ENCODE results near the gene OR13C3. TPM values are rescaled to one million over a fixed set of nuclear protein-coding genes. Genes with fewer than 3 reads are reported as not detected.
"Not testable (repeated sequence)": the region's sequence is repeated elsewhere in the genome, so short reads cannot be mapped to it uniquely, and the experiment has no call there.

Gene OR13C3
- total RNA-seq: not detected

DNA sequence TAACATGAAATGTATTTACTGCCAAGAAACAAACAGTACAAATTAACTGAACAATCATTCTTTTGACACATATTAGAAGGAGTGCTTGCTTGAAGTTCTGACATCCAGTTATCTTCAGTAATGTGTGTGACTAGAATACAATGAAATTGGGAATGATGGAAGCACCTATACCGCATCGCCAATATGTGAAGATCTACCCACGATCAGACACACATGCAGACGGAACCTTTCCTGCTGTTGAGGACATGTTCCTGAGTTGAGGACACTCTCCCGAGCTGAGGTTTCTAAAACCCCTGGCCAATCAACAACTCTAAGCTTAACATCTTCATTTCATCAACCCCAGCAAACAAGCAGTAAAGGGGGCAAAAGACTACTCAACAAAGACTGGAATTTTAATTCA is at the start of gene OR13C3:
OR13C3 (minus strand) TSS at position 101 of the 400 bp plus-strand sequence. CDS start 133 bp downstream, outside the sequence.
- Mint-ChIP-seq H3K36me3 (ENCODE audit: low read depth) (no peaks in the 10 kb centered on the region), H3K4me1 (no peaks in the 10 kb centered on the region), H3K9me3 (no peaks in the 10 kb centered on the region), H3K27ac (no peak within 1 kb of the TSS), H3K27me3 (no peaks in the 10 kb centered on the region), H3K4me3 (no peak within 1 kb of the TSS)
- DNase-seq: no peak
- CTCF ChIA-PET: no interaction called here
- POLR2A ChIA-PET: no interaction called here

DNA sequence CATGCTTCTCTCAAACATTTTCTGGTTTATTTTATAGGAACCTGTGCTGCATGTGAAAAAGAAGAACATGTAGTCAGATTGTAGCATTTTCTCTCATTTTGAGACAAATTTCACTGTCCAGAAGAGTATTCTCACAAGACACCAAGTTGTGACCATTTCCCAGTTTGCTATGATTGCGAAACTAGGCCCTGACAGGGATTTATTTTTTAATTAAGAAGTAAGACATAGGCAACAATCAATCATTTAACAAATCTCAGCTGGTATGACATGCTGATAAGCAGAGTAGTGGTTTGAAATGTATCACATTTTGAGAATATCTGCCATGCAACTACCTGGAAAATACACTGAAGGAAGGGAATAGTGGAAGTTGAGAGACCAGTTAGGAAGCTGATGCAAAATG is 43.9 kb upstream of the OR13C3 start:
- POLR2A ChIA-PET: no interaction called here

DNA sequence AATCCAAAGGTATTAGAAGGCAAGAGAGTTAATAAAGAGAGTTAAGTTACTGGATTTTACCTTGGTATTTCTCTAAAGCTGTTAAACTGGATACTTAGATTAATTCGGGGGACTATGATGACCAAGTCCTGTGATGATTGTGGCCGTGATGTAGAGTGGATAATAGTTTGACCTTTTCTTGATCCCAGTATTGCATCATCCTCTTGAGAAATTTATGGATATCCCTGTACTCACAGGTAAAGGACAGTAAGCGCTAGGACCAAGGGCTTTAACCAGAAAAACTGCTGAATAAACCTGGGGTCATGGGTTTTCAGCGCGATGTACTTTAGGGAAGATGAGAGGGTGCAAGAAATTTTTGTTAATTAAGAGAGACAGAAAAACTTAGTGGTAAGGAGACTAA is 40.6 kb upstream of the OR13C3 start:
- POLR2A ChIA-PET: no interaction called here
- Mint-ChIP-seq H3K9me3 (peaks cover 3% of the 10 kb centered on the region), H3K4me1 (no peaks in the 10 kb centered on the region), H3K27me3 (no peaks in the 10 kb centered on the region), H3K36me3 (ENCODE audit: low read depth) (no peaks in the 10 kb centered on the region), H3K4me3 (no peak overlapping the region), H3K27ac (no peak overlapping the region)
- CTCF ChIA-PET: no interaction called here
- DNase-seq: no peak

More for the DNA sequence above, 43.9 kb upstream of the OR13C3 start:
- Mint-ChIP-seq H3K36me3 (ENCODE audit: low read depth) (no peaks in the 10 kb centered on the region), H3K4me1 (no peaks in the 10 kb centered on the region), H3K4me3 (no peak overlapping the region), H3K27me3 (no peaks in the 10 kb centered on the region), H3K27ac (no peak overlapping the region), H3K9me3 (no peaks in the 10 kb centered on the region)
- DNase-seq: no peak
- CTCF ChIA-PET: no interaction called here

DNA sequence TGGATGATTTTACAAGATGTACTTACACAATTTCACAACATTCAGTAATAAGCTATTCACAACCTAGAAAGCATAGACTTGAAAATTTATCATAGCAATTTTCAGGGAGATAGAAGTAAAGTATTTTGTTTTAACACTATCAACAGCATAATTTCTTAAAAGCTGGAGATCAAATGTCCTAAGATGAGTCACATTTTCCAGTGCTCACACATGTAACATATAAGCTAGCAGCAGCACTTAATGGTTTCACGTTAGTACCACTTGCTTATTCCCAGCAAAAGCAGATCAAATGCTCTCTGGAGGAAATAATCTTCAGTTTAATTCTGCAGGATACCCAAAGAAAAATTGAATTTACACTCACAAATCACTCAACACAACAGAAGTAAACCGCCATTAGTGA is 38.8 kb upstream of the OR13C3 start:
- no peak overlapping the region for H3K4me3 Mint-ChIP-seq
- H3K4me1 Mint-ChIP-seq: no peaks in the 10 kb centered on the region
- H3K27ac Mint-ChIP-seq: no peak overlapping the region
- H3K36me3 Mint-ChIP-seq (ENCODE audit: low read depth): no peaks in the 10 kb centered on the region
- ChIA-PET POLR2A (no interaction called here), CTCF (no interaction called here)
- no peak for DNase-seq
- H3K27me3 Mint-ChIP-seq: no peaks in the 10 kb centered on the region
- peaks cover 3% of the 10 kb centered on the region for H3K9me3 Mint-ChIP-seq

DNA sequence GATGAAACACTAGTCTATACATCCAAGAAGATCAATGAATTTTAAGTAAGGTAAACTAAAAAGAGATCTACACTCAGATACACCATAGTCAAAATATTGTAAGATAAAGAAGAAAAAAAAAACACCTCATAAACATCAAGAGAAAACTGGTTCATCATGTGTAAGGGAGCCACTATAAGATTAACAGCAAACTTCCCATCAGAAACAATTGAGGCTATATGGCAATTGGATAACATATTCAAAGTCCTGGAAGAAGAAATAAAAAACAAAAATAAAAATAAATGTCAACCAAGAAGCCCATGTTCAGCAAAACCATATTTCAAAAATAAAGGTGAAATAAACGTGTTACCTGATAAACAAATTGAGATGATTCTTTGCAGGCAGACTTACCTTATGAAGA is 36.0 kb upstream of the OR13C3 start:
- no peak for DNase-seq
- ChIA-PET POLR2A (no interaction called here), CTCF (no interaction called here)
- Mint-ChIP-seq H3K27me3 (no peaks in the 10 kb centered on the region), H3K4me3 (no peak overlapping the region), H3K4me1 (no peaks in the 10 kb centered on the region), H3K27ac (no peak overlapping the region), H3K9me3 (peaks cover 3% of the 10 kb centered on the region), H3K36me3 (ENCODE audit: low read depth) (no peaks in the 10 kb centered on the region)

DNA sequence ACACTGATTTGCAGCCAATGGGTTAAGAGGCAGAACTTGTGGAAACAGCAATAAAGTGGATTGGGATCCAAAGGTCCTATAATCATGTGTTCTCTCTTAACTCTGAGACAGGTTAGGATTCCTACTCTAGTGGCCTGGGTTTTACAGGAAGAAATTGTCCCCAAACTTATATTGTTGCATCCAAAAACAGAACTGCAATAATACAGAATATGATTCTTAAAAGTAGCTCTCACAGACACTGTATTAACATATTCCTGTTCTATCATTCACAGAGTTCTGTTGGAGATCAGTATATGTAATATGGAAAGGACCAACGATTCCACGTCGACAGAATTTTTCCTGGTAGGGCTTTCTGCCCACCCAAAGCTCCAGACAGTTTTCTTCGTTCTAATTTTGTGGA is 32.2 kb upstream of the OR13C3 start, which contains the start of gene OR13C8:
OR13C8 (plus strand) TSS at position 301 of the 400 bp plus-strand sequence; CDS start at position 301, 0 bp downstream.
- DNase-seq: no peak
- Mint-ChIP-seq H3K27ac (no peak within 1 kb of the TSS), H3K9me3 (peaks cover 3% of the 10 kb centered on the region), H3K27me3 (no peaks in the 10 kb centered on the region), H3K36me3 (ENCODE audit: low read depth) (no peaks in the 10 kb centered on the region), H3K4me1 (no peaks in the 10 kb centered on the region), H3K4me3 (no peak within 1 kb of the TSS)
- ChIA-PET CTCF (no interaction called here), POLR2A (no interaction called here)

DNA sequence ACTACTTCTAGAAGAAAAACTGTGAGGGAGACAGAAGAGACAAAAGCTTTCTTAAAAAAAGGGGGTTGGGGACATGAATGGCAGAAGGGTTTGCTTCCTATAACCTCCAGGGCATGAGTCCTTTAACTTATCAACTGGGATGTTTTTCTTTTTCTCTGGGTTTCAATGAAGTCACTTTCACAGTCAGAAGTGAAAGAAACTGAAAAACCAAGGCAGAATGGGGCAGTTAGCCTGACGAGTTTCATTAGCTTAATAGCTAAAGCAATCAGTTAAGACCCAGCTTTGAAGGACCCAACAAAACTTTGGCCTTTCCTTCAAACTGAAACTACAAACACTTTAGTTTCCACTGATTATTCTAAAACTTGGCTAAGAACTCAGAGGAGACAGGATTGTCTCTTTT is 27.7 kb upstream of the OR13C3 start:
- CTCF ChIA-PET: no interaction called here
- DNase-seq: no peak
- H3K4me3 Mint-ChIP-seq: no peak overlapping the region
- no peaks in the 10 kb centered on the region for H3K27me3 Mint-ChIP-seq
- no peaks in the 10 kb centered on the region for H3K36me3 Mint-ChIP-seq (ENCODE audit: low read depth)
- no peaks in the 10 kb centered on the region for H3K4me1 Mint-ChIP-seq
- H3K9me3 Mint-ChIP-seq: no peaks in the 10 kb centered on the region
- POLR2A ChIA-PET: no interaction called here
- H3K27ac Mint-ChIP-seq: no peak overlapping the region

DNA sequence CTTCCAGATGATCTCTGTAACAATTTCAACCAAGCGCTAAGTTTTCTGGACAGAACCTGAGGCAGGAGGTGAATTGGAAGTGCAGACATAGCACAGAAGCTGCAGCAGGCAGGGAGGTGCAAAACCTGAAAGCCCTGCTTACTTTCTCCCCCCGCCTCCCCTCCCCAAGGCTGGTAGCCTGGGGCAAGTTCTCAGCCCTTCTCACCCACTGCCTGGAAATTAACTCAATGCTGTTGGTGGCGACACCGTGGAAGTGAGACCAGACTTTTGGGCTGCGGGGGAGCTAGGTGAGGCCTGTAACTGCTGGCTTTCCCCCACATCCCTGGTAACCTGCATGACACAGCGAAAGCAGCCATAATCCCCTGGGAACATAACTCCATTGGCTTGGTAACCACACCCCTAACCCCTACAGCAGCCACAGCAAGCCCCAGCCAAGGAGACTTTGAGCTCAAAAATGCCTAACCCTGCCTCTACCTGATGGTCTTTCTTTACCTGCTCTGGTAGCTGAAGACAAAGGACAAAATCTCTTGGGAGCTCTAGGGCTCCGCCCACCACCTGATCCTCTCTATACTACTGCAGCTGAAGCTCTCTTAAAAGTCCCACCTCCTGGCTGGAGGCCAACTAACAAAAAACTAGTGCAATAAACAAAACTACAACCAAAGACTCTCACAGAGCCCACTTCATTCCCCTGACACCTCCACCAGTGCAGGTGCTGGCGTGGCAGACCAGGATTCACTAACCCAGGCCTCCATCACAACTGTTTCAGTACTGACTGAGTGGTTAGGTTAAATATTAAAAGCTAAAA is 20.4 kb upstream of the OR13C3 start:
- Mint-ChIP-seq H3K4me3 (no peak overlapping the region), H3K9me3 (peaks cover 11% of the 10 kb centered on the region), H3K27me3 (no peaks in the 10 kb centered on the region), H3K36me3 (ENCODE audit: low read depth) (no peaks in the 10 kb centered on the region), H3K27ac (no peak overlapping the region), H3K4me1 (no peaks in the 10 kb centered on the region)
- ChIA-PET POLR2A (interaction anchor here (0.7 kb wide), 1 partner anchor 464 kb away, joined by 3 read pairs; no protein-coding TSS in a partner anchor), CTCF (interaction anchor here (0.6 kb wide), 1 partner anchor 1504 kb away, joined by 3 read pairs; no protein-coding TSS in a partner anchor)
- DNase-seq: no peak

DNA sequence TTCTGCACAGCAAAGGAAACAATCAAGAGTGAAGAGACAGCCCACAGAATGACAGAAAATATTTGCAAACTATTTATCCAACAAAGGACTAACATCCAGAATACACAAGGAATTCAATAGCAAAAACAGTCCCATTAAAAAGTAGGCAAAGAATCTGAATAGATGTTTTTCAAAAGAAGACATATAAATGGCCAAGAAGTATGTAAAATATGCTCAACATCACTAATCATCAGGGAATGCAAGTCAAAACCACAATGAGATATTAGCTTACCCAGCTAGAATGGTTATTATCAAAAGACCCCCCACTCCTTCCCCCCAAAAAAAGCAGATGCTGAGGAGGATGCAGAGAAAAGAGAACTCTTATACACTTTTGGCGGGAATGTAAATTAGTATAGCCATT is 18.9 kb upstream of the OR13C3 start:
- H3K4me1 Mint-ChIP-seq: no peaks in the 10 kb centered on the region
- H3K36me3 Mint-ChIP-seq (ENCODE audit: low read depth): no peaks in the 10 kb centered on the region
- ChIA-PET CTCF (no interaction called here), POLR2A (no interaction called here)
- H3K4me3 Mint-ChIP-seq: no peak overlapping the region
- no peak for DNase-seq
- H3K27ac Mint-ChIP-seq: no peak overlapping the region
- peaks cover 11% of the 10 kb centered on the region for H3K9me3 Mint-ChIP-seq
- no peaks in the 10 kb centered on the region for H3K27me3 Mint-ChIP-seq

DNA sequence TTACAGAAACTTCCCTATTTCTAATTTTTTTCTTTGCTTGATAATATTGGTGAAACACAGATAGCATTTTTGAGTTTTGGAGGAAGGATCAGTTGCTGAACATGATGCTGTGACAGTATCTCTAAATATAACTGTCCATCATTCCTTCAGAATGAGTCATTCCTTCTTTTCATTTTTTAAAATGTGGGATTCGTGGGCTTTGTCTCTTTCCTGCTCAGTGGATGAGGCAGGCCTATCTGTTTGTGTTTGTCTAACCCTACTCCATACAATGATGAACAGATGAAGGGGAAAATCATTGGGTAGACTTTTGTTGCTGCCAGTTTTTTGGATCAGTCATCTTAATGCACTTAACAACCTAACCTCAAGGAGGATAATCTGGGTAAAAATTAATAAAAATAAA is 16.6 kb upstream of the OR13C3 start:
- POLR2A ChIA-PET: no interaction called here
- no peak overlapping the region for H3K27ac Mint-ChIP-seq
- H3K27me3 Mint-ChIP-seq: peaks cover 2% of the 10 kb centered on the region
- H3K9me3 Mint-ChIP-seq: peaks cover 10% of the 10 kb centered on the region
- DNase-seq: no peak
- H3K36me3 Mint-ChIP-seq (ENCODE audit: low read depth): no peaks in the 10 kb centered on the region
- CTCF ChIA-PET: no interaction called here
- no peaks in the 10 kb centered on the region for H3K4me1 Mint-ChIP-seq
- H3K4me3 Mint-ChIP-seq: no peak overlapping the region

DNA sequence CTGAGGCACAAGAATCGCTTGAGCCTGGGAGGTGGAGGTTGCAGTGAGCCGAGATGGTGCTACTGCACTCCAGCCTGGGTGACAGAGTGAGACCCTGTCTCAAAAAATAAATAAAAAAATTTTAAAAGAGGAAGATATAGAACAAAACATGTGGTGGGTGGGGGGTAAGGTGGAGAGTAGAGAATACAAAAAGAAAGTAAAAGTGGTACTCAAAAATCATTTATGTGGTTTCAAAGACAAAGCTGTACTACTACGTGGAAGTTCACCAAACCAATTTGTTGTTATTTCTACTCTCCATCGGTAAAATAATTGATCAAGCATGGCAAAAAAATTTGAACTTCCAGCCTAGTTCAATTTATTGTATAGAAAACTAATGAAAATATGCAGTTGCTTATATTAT is 8.0 kb upstream of the OR13C3 start:
- Mint-ChIP-seq H3K4me3 (no peak overlapping the region), H3K27ac (no peak overlapping the region), H3K9me3 (no peaks in the 10 kb centered on the region), H3K36me3 (ENCODE audit: low read depth) (no peaks in the 10 kb centered on the region), H3K27me3 (peaks cover 2% of the 10 kb centered on the region), H3K4me1 (no peaks in the 10 kb centered on the region)
- CTCF ChIA-PET: interaction anchor here (0.6 kb wide), 1 partner anchor 1878 kb away, joined by 3 read pairs; no protein-coding TSS in a partner anchor
- POLR2A ChIA-PET: no interaction called here
- DNase-seq: no peak

DNA sequence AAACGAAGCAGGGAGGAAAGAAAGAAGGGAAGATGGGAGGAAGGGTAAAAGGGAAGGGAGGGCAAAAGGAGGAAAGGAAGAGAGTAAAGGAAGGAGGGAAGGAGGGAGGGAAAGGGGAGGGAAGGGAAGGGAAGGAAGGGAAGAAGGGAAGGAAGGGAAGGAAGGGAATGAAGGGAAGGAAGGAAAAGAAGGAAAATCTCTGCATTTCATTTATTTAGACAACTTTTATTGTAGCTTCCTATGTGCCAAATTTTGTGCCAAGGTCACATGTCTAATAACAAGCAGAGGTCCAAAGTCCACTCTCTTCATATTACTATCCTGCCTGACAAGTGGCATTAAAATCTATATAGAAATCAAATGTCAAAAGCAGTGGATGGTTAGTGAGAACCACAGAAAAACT is 2.6 kb upstream of the OR13C3 start:
- Mint-ChIP-seq H3K27me3 (no peaks in the 10 kb centered on the region), H3K27ac (no peak overlapping the region), H3K4me1 (no peaks in the 10 kb centered on the region), H3K9me3 (no peaks in the 10 kb centered on the region), H3K4me3 (no peak overlapping the region), H3K36me3 (ENCODE audit: low read depth) (no peaks in the 10 kb centered on the region)
- POLR2A ChIA-PET: no interaction called here
- DNase-seq: no peak
- CTCF ChIA-PET: interaction anchor here (0.7 kb wide), 1 partner anchor 9 kb away, joined by 3 read pairs; no protein-coding TSS in a partner anchor

DNA sequence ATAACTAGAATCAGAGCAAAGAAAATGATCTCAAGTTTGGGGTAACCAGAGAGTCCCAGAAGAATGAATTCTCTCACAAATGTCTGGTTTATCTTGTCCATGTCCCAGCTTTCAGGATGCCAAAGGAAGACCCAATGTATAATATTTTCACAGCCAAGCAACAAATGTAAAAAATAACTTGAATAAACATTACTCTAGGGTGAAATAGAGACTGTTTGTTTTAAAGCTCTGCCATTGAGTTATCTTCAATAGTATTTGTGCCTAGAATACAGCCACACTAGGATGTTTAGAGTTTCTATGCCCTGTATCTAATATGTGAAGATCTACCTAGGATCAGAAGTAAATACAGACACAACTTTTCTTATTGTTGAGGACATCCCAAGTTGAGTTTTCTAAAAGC is 9.5 kb downstream of the OR13C3 start, which contains the start of gene OR13C4:
OR13C4 (minus strand) TSS at position 101 of the 400 bp plus-strand sequence; CDS start at position 101, 0 bp downstream.
- H3K9me3 Mint-ChIP-seq: no peaks in the 10 kb centered on the region
- H3K27ac Mint-ChIP-seq: no peak within 1 kb of the TSS
- ChIA-PET CTCF (no interaction called here), POLR2A (no interaction called here)
- no peak for DNase-seq
- no peak within 1 kb of the TSS for H3K4me3 Mint-ChIP-seq
- no peaks in the 10 kb centered on the region for H3K36me3 Mint-ChIP-seq (ENCODE audit: low read depth)
- H3K27me3 Mint-ChIP-seq: no peaks in the 10 kb centered on the region
- no peaks in the 10 kb centered on the region for H3K4me1 Mint-ChIP-seq

DNA sequence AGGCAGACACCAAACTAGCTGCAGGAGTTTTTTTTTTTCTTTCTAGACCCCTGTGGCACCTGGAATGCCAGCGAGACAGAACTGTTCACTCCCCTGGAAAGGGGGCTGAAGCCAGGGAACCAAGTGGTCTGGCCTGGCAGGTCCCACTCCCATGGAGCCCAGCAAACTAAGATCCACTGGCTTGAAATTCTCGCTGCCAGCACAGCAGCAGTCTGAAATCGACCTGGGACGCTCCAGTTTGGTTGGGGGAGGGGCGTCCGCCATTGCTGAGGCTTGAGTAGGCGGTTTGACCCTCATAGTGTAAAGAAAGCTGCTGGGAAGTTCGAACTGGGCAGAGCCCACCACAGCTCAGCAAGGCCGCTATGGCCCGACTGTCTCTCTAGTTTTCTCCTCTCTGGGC is 16.4 kb downstream of the OR13C3 start:
- H3K9me3 Mint-ChIP-seq; DNase-seq; H3K27ac Mint-ChIP-seq; CTCF ChIA-PET; POLR2A ChIA-PET; H3K4me1 Mint-ChIP-seq; H3K27me3 Mint-ChIP-seq; H3K36me3 Mint-ChIP-seq (ENCODE audit: low read depth); H3K4me3 Mint-ChIP-seq: not testable (repeated sequence)
